Ishikawa (cell line): ENCODE data around the gene NUP43.

Source experiments
- CEBPB ChIP-seq: IDR thresholded peaks from 2 replicates; pipeline ENCODE4 v1.6.1; 2012
- YY1 ChIP-seq: IDR thresholded peaks from 2 replicates; pipeline ENCODE4 v1.6.1; 2012; ENCODE audit warnings: low read depth

DNA sequence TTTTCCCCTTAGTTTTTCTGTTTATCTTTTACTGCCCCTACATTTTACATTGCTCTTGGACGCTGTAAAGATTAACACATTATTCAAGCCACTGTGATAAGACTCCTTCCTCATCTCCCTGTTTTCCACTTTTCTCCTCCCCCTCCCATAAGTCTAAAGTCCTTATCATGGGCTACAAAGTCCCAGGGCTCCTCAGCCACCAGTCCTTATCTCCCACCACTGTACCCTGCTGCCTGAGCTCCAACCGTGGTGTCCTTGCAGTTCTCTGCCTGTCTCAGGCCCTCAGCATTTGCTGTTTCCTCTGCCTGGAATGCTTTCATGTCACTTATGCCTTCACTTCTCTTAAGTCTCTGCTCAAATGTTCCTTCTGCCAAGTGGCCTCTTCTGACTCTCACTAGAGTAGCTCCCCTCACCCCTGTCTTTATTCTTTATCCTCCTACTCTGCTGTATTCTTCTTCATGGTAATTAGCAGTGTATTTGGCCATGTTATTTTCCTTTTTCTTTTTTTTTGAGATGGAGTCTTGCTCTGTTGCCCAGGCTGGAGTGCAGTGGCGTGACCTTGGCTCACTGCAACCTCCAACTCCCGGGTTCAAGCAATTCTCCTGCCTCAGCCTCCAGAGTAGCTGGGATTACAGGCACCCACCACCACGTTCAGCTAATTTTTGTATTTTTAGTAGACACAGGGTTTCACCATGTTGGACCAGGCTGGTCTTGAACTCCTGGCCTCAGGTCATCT, 17.7 kb downstream of the NUP43 start:
- TF ChIP-seq YY1 (no peak), CEBPB (no peak)
